GM23248 (cell line): ENCODE data around the gene MPPED2.

Experiments
- EZH2 ChIP-seq: fragments of 200-600 bp; sonication (generic); IDR thresholded peaks from 2 replicates; pipeline ENCODE4 v1.6.1; 2018; ENCODE audit warnings: antibody characterized with exemption, mild to moderate bottlenecking; ENCODE audit not compliant: insufficient read depth, poor library complexity, severe bottlenecking
- EZH2phosphoT487 ChIP-seq: fragments of 200-600 bp; sonication (generic); IDR thresholded peaks from 2 replicates; pipeline ENCODE4 v1.6.1; 2018; ENCODE audit warnings: antibody characterized with exemption, moderate library complexity, mild to moderate bottlenecking, low read depth; ENCODE audit not compliant: insufficient read depth

GRCh38 chr11:30454541-30454940 is 131.6 kb downstream of the MPPED2 start:
- TF ChIP-seq EZH2 (no peak), EZH2phosphoT487 (no peak)
